GM12878 (cell line): ENCODE results near the gene C5orf46. TPM values are rescaled to one million over a fixed set of nuclear protein-coding genes. Genes with fewer than 3 reads are reported as not detected.

Experiments used
- ATAC-seq: fragments of 200-7000 bp; cut with Tn5 transposase; 3 replicates; pipeline ENCODE4 v1.9.1; 2020; ENCODE audit warnings: mild to moderate bottlenecking, moderate library complexity
- BruUV-seq: library from RNA; stranded (reverse); fragments of 400-500 nt; replicated peaks from 2 replicates; lab custom pipeline; 2021; lab: Mats Ljungman, UMichigan
- CTCF ChIA-PET: fragments of 300-600 bp; sonication (Branson Sonifier 250); formaldehyde crosslinking; extraction: SDS; loops from one replicate; lab custom pipeline; 2021; ENCODE audit warnings: inconsistent platforms; lab: Yijun Ruan, JAX
- POLR2A ChIA-PET: fragments of 350-600 bp; formaldehyde crosslinking; extraction: SDS; loops from one replicate; lab custom pipeline; 2021; ENCODE audit warnings: inconsistent platforms; lab: Charles Lee
- RAD21 ChIA-PET: fragments of 300-600 bp; sonication (Branson Sonifier 250); formaldehyde crosslinking; loops from one replicate; lab custom pipeline; 2023; ENCODE audit warnings: antibody characterized with exemption; ENCODE audit not compliant: unreplicated experiment; lab: Charles Lee
- SMC1A ChIA-PET: fragments of 300-600 bp; sonication (Branson Sonifier 250); formaldehyde crosslinking; loops from one replicate; lab custom pipeline; 2023; ENCODE audit not compliant: unreplicated experiment, uncharacterized antibody; lab: Charles Lee
- DNase-seq: peaks from one replicate; pipeline ENCODE4 v3.0.0-alpha.2; 2011; ENCODE audit warnings: low read depth, low spot score
- FAIRE-seq: peaks from 3 replicates; lab custom pipeline; 2011; peaks lifted over from hg19 to GRCh38; lab: Jason Lieb, UNC
- H2AFZ ChIP-seq: 2 replicates; pipeline ENCODE4 v1.6.0; 2011; ENCODE audit warnings: low read depth, low read length, control low read depth; ENCODE audit not compliant: control insufficient read depth
- H3K27ac ChIP-seq: 2 replicates; pipeline ENCODE4 v1.5.1; 2011; ENCODE audit warnings: control low read depth; ENCODE audit not compliant: control insufficient read depth, insufficient read depth
- H3K27me3 ChIP-seq, 2 experiments: replicated peaks in 1 of 2; 2 replicates each; pipeline versions ENCODE4 v1.6.0 to v1.6.1; 2011; ENCODE audit warnings: low read length in 1 of 2; ENCODE audit not compliant: control insufficient read depth in 2 of 2, insufficient read depth in 2 of 2
- H3K36me3 ChIP-seq, 2 experiments: 2 replicates each; pipeline ENCODE4 v1.5.1; 2011; ENCODE audit warnings: low read length in 1 of 2; ENCODE audit not compliant: control insufficient read depth in 2 of 2, insufficient read depth in 2 of 2
- H3K4me1 ChIP-seq: 2 replicates; pipeline ENCODE4 v1.6.1; 2011; ENCODE audit warnings: mild to moderate bottlenecking, low read length, moderate library complexity, mixed read lengths; ENCODE audit not compliant: control insufficient read depth, insufficient read depth
- H3K4me2 ChIP-seq: 2 replicates; pipeline ENCODE4 v1.6.0; 2011; ENCODE audit warnings: control low read depth; ENCODE audit not compliant: control insufficient read depth, insufficient read depth
- H3K4me3 ChIP-seq: fragments of 200-600 bp; sonication (generic); 2 replicates; pipeline ENCODE4 v1.5.1; 2016
- H3K79me2 ChIP-seq: 2 replicates; pipeline ENCODE4 v1.6.0; 2011; ENCODE audit warnings: low read length; ENCODE audit not compliant: control insufficient read depth, insufficient read depth
- H3K9ac ChIP-seq: 2 replicates; pipeline ENCODE4 v1.8.0; 2011; ENCODE audit warnings: low read length, control low read depth, mixed read lengths; ENCODE audit not compliant: control insufficient read depth, insufficient read depth
- H3K9me3 ChIP-seq: replicated peaks from 3 replicates; pipeline ENCODE4 v1.5.1; 2011; ENCODE audit warnings: mild to moderate bottlenecking, low read length; ENCODE audit not compliant: control insufficient read depth, insufficient read depth
- H4K20me1 ChIP-seq: 2 replicates; pipeline ENCODE4 v1.6.0; 2011; ENCODE audit not compliant: control insufficient read depth, insufficient read depth
- BCL11A ChIP-seq: IDR thresholded peaks from 2 replicates; pipeline ENCODE4 v1.6.1; 2011; ENCODE audit warnings: low read depth, low read length
- CBX5 ChIP-seq: sonication (generic); IDR thresholded peaks from 2 replicates; pipeline ENCODE4 v1.6.1; 2016; ENCODE audit warnings: low read depth, moderate library complexity, mild to moderate bottlenecking, inconsistent platforms
- EGR1 ChIP-seq, 2 experiments: IDR thresholded peaks; 1 replicate in 1 of 2; 2 replicates in 1 of 2; pipeline ENCODE4 v1.6.1; 2011 to 2012; ENCODE audit warnings: low read depth in 2 of 2, low read length in 2 of 2, borderline replicate concordance in 1 of 2, mild to moderate bottlenecking in 1 of 2, moderate library complexity in 1 of 2
- FOXM1 ChIP-seq: IDR thresholded peaks from 2 replicates; pipeline ENCODE4 v1.6.1; 2012; ENCODE audit warnings: low read depth, mild to moderate bottlenecking, inconsistent platforms, low read length, moderate library complexity
- MEF2A ChIP-seq: IDR thresholded peaks from 2 replicates; pipeline ENCODE4 v1.6.1; 2011; ENCODE audit warnings: low read depth, mild to moderate bottlenecking, low read length, moderate library complexity; ENCODE audit not compliant: insufficient read depth
- NKRF ChIP-seq: fragments of 450-650 bp; conservative IDR thresholded peaks from 2 replicates; pipeline ENCODE4 v1.6.1; 2017; ENCODE audit warnings: mild to moderate bottlenecking, moderate library complexity
- NR2C2 ChIP-seq: IDR thresholded peaks from 2 replicates; pipeline ENCODE4 v1.6.1; 2011; ENCODE audit warnings: borderline replicate concordance, low read depth; ENCODE audit not compliant: control insufficient read depth, insufficient read length
- PAX8 ChIP-seq: fragments of 450-650 bp; IDR thresholded peaks from 2 replicates; pipeline ENCODE4 v1.6.1; 2017; ENCODE audit warnings: mild to moderate bottlenecking, moderate library complexity
- PBX3 ChIP-seq: IDR thresholded peaks from 2 replicates; pipeline ENCODE4 v1.6.1; 2011; ENCODE audit warnings: mild to moderate bottlenecking, low read depth, low read length, moderate library complexity; ENCODE audit not compliant: insufficient replicate concordance
- PRDM15 ChIP-seq: fragments of 450-650 bp; formaldehyde crosslinking; IDR thresholded peaks from 2 replicates; pipeline ENCODE4 v1.4.0; 2020; ENCODE audit warnings: mild to moderate bottlenecking, moderate library complexity
- RAD51 ChIP-seq: fragments of 450-650 bp; IDR thresholded peaks from 2 replicates; pipeline ENCODE4 v1.6.1; 2016; ENCODE audit warnings: moderate library complexity, mild to moderate bottlenecking, inconsistent platforms
- RB1 ChIP-seq: fragments of 450-650 bp; formaldehyde crosslinking; IDR thresholded peaks from 2 replicates; pipeline ENCODE4 v1.6.1; 2017; ENCODE audit warnings: mild to moderate bottlenecking, borderline replicate concordance
- SMC3 ChIP-seq: IDR thresholded peaks from 2 replicates; pipeline ENCODE4 v1.6.1; 2011; ENCODE audit warnings: low read length, improper control_type of control experiment, borderline replicate concordance
- SP1 ChIP-seq: IDR thresholded peaks from one replicate; pipeline ENCODE4 v1.6.1; 2011; ENCODE audit warnings: low read depth, low read length
- TARDBP ChIP-seq: IDR thresholded peaks from 2 replicates; pipeline ENCODE4 v1.6.1; 2016; ENCODE audit warnings: borderline replicate concordance
- TCF12 ChIP-seq: IDR thresholded peaks from 2 replicates; pipeline ENCODE4 v1.6.1; 2011; ENCODE audit warnings: low read depth, mild to moderate bottlenecking, low read length
- ZNF274 ChIP-seq: IDR thresholded peaks from one replicate; pipeline ENCODE4 v1.8.0; 2011; ENCODE audit not compliant: insufficient read length, insufficient read depth
- ZNF622 ChIP-seq: fragments of 450-650 bp; IDR thresholded peaks from 2 replicates; pipeline ENCODE4 v1.6.1; 2017; ENCODE audit warnings: mild to moderate bottlenecking, inconsistent platforms
- WGBS: methylation state at CpG from one replicate; pipeline ENCODE4 v1.1.6; 2016; ENCODE audit warnings: low lambda C conversion rate; ENCODE audit not compliant: insufficient replicate concordance, insufficient coverage; ENCODE audit errors: missing lambda C conversion rate; 5-methylcytosine and 5-hydroxymethylcytosine counted together
- in situ Hi-C: fragments of 300-500 bp; cut with MboI; formaldehyde crosslinking; loops from 9 replicates; pipeline ENCODE4 v1.14.3; 2018; ENCODE audit warnings: mixed read lengths
- intact Hi-C: fragments of 100-400 bp; cut with micrococcal nuclease; formaldehyde crosslinking; loops from one replicate; pipeline ENCODE4 v1.14.2; 2022; ENCODE audit not compliant: unreplicated experiment
- polyA plus RNA-seq, 11 experiments: library from polyadenylated mRNA; depleted of rRNA in 4 of 11; unstranded in 6 of 11; stranded (reverse) in 5 of 11; fragments of >200 nt; fragmentation: Nextera tagmentation in 4 of 11; fragmentation: Illumina TruSeq in 1 of 11; extraction: Ambion mirVana in 4 of 11; extraction: Trizol in 1 of 11; gene quantifications; 1 replicate in 1 of 11; 2 replicates in 10 of 11; pipeline versions ENCODE4 v1.2.1 to v1.2.3, GENCODE V29; 2011 to 2016; ENCODE audit warnings: inconsistent platforms in 2 of 11, missing spikeins in 2 of 11, low read depth in 1 of 11
- total RNA-seq, 4 experiments: library from RNA; depleted of rRNA in 3 of 4; stranded (reverse); fragments of >200 nt in 3 of 4; fragmentation: Illumina TruSeq in 1 of 4; extraction: Trizol in 1 of 4; gene quantifications; 2 replicates each; pipeline versions ENCODE4 v1.2.1 to v1.2.3, GENCODE V29; 2013 to 2021

C5orf46 gene
- total and polyA plus RNA-seq, 10 of the 15 experiments (the other 5 are each of a cell fraction or from before 2014, with no cell fraction given) = not detected

- no peaks in the 10 kb centered on the region for H3K79me2 ChIP-seq
- WGBS = 70% methylated on average over 4 of the region's 4 CpGs
- H2AFZ ChIP-seq = no peak overlapping the region
- ChIA-PET CTCF (interaction anchor here (1.2 to 2.5 kb wide), 3 partner anchors 10 to 14 kb away, joined by 4 to 9 read pairs (median 7); no protein-coding TSS in a partner anchor), POLR2A (no interaction called here), RAD21 (no interaction called here), SMC1A (interaction anchor here (1.2 to 1.3 kb wide), 2 partner anchors 13 to 23 kb away, joined by 3 to 7 read pairs; no protein-coding TSS in a partner anchor)
- no peaks in the 10 kb centered on the region for H3K36me3 ChIP-seq
- no peak for ATAC-seq
- H3K4me2 ChIP-seq = no peak overlapping the region
- no TSS peak for BruUV-seq
- in situ Hi-C loops (no loop called here), intact Hi-C loops (no loop called here)
- no peak overlapping the region for H3K4me3 ChIP-seq
- no peaks in the 10 kb centered on the region for H4K20me1 ChIP-seq
- no peaks in the 10 kb centered on the region for H3K27me3 ChIP-seq
- FAIRE-seq = no peak
- H3K27ac ChIP-seq = no peak overlapping the region
- no peaks in the 10 kb centered on the region for H3K9me3 ChIP-seq
- no peak overlapping the region for H3K9ac ChIP-seq
- no peak for DNase-seq
- H3K4me1 ChIP-seq = no peaks in the 10 kb centered on the region
- no peak for TF ChIP-seq ZNF274
- TF ChIP-seq TARDBP = no peak
- TF ChIP-seq PBX3 = no peak
- TF ChIP-seq CBX5 = no peak
- no peak for TF ChIP-seq PRDM15 (CRISPR knock-in tag)
- no peak for TF ChIP-seq ZNF622
- TF ChIP-seq BCL11A = no peak
- TF ChIP-seq NR2C2 = no peak
- TF ChIP-seq TCF12 = no peak
- TF ChIP-seq SMC3 = no peak
- TF ChIP-seq RAD51 = no peak
- TF ChIP-seq RB1 = no peak
- TF ChIP-seq EGR1 (IDR thresholded peaks at IDR 0.05; ENCODE audit: borderline replicate concordance in 1 of 2, low read depth in 2 of 2, low read length in 2 of 2) = no peak
- no peak for TF ChIP-seq MEF2A
- no peak for TF ChIP-seq FOXM1
- TF ChIP-seq SP1 = no peak
- TF ChIP-seq PAX8 = no peak
- no peak for TF ChIP-seq NKRF
Measured at GRCh38 chr5:147845618-147846017, 60.7 kb downstream of the C5orf46 start.
